ENCODE results near the gene PIP5K1B. TPM values are rescaled to one million over a fixed set of nuclear protein-coding genes. Genes with fewer than 3 reads are reported as not detected.

Gene PIP5K1B
- total and polyA plus RNA-seq, 2 experiments from 2014 or later, result 1.3 to 2.8 TPM

DNA sequence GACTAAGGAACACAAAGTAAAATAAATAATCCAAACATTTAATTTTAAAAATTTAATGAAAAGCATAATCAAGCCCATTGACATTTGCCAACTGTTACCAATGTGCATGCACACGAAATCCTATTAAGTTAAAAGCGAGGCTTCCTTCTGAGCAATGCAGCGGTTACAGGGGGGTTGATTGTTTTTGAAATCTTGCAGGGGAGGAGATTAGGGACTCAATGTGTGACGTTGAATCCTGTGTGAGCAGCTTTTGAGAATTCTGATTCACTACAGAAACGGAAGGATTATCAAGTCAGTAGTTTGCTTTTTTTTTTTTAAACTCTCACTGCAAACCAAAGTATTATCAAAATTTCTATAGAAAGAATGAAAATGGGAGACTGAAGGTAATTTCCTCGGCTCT is 199.4 kb downstream of the PIP5K1B start:
- peaks cover 2% of the 10 kb centered on the region for H3K27me3 Mint-ChIP-seq (ENCODE audit: insufficient read depth, low read depth, poor library complexity)
- DNase-seq (ENCODE audit: low spot score), result no peak
- Histone ChIP-seq H3K36me3 (ENCODE audit: insufficient read depth) (no peaks in the 10 kb centered on the region), H3K79me2 (replicated peaks; ENCODE audit: insufficient read depth) (no peaks in the 10 kb centered on the region), H3K4me2 (no peak overlapping the region), H4K20me1 (replicated peaks; ENCODE audit: insufficient read depth) (no peaks in the 10 kb centered on the region), H3K27me3 (ENCODE audit: insufficient read depth) (no peaks in the 10 kb centered on the region), H3K4me1 (ENCODE audit: insufficient read depth) (peaks cover under 1% of the 10 kb centered on the region; the same call in 1 of the 2 replicates), H3F3A (replicated peaks; ENCODE audit: low read depth) (no peaks in the 10 kb centered on the region), H3K27ac (ENCODE audit: low read depth) (no peak overlapping the region), H3K9me2 (ENCODE audit: insufficient read depth) (peaks cover 4% of the 10 kb centered on the region; the same call in 1 of the 2 replicates), H3K4me3 (no peak overlapping the region), H2AFZ (no peak overlapping the region)
- H3K4me1 Mint-ChIP-seq, result peaks cover 16% of the 10 kb centered on the region
- TF ChIP-seq CTCF (conservative IDR thresholded peaks at IDR 0.05; ENCODE audit: low read depth in 2 of 2), result no peak
- TF ChIP-seq EZH2phosphoT487 (IDR thresholded peaks at IDR 0.05; ENCODE audit: unreplicated experiment), result no peak
- no peak for TF ChIP-seq ETS1 (IDR thresholded peaks at IDR 0.05)
- TF ChIP-seq POLR2AphosphoS5 (IDR thresholded peaks at IDR 0.05; ENCODE audit: low read depth), result no peak
- TF ChIP-seq, protein P1, sequence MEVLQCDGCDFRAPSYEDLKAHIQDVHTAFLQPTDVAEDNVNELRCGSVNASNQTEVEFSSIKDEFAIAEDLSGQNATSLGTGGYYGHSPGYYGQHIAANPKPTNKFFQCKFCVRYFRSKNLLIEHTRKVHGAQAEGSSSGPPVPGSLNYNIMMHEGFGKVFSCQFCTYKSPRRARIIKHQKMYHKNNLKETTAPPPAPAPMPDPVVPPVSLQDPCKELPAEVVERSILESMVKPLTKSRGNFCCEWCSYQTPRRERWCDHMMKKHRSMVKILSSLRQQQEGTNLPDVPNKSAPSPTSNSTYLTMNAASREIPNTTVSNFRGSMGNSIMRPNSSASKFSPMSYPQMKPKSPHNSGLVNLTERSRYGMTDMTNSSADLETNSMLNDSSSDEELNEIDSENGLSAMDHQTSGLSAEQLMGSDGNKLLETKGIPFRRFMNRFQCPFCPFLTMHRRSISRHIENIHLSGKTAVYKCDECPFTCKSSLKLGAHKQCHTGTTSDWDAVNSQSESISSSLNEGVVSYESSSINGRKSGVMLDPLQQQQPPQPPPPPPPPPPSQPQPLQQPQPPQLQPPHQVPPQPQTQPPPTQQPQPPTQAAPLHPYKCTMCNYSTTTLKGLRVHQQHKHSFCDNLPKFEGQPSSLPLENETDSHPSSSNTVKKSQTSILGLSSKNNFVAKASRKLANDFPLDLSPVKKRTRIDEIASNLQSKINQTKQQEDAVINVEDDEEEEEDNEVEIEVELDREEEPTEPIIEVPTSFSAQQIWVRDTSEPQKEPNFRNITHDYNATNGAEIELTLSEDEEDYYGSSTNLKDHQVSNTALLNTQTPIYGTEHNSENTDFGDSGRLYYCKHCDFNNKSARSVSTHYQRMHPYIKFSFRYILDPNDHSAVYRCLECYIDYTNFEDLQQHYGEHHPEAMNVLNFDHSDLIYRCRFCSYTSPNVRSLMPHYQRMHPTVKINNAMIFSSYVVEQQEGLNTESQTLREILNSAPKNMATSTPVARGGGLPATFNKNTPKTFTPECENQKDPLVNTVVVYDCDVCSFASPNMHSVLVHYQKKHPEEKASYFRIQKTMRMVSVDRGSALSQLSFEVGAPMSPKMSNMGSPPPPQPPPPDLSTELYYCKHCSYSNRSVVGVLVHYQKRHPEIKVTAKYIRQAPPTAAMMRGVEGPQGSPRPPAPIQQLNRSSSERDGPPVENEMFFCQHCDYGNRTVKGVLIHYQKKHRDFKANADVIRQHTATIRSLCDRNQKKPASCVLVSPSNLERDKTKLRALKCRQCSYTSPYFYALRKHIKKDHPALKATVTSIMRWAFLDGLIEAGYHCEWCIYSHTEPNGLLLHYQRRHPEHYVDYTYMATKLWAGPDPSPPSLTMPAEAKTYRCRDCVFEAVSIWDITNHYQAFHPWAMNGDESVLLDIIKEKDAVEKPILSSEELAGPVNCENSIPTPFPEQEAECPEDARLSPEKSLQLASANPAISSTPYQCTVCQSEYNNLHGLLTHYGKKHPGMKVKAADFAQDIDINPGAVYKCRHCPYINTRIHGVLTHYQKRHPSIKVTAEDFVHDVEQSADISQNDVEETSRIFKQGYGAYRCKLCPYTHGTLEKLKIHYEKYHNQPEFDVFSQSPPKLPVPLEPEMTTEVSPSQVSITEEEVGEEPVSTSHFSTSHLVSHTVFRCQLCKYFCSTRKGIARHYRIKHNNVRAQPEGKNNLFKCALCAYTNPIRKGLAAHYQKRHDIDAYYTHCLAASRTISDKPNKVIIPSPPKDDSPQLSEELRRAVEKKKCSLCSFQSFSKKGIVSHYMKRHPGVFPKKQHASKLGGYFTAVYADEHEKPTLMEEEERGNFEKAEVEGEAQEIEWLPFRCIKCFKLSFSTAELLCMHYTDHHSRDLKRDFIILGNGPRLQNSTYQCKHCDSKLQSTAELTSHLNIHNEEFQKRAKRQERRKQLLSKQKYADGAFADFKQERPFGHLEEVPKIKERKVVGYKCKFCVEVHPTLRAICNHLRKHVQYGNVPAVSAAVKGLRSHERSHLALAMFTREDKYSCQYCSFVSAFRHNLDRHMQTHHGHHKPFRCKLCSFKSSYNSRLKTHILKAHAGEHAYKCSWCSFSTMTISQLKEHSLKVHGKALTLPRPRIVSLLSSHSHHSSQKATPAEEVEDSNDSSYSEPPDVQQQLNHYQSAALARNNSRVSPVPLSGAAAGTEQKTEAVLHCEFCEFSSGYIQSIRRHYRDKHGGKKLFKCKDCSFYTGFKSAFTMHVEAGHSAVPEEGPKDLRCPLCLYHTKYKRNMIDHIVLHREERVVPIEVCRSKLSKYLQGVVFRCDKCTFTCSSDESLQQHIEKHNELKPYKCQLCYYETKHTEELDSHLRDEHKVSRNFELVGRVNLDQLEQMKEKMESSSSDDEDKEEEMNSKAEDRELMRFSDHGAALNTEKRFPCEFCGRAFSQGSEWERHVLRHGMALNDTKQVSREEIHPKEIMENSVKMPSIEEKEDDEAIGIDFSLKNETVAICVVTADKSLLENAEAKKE (CRISPR knock-in tag; IDR thresholded peaks at IDR 0.05), result no peak
- TF ChIP-seq REST (IDR thresholded peaks at IDR 0.05; ENCODE audit: unreplicated experiment), result no peak
- no peak for TF ChIP-seq EZH2 (IDR thresholded peaks at IDR 0.05; ENCODE audit: low read depth, unreplicated experiment)
- no peak for TF ChIP-seq STAT1 (IDR thresholded peaks at IDR 0.05; ENCODE audit: unreplicated experiment)
- TF ChIP-seq JUNB (IDR thresholded peaks at IDR 0.05; ENCODE audit: unreplicated experiment), result no peak
- TF ChIP-seq ZNF114 (CRISPR knock-in tag; IDR thresholded peaks at IDR 0.05), result no peak
- no peak for TF ChIP-seq NANOG (IDR thresholded peaks at IDR 0.05; ENCODE audit: borderline replicate concordance)
- TF ChIP-seq CREB1 (CRISPR knock-in tag; IDR thresholded peaks at IDR 0.05; ENCODE audit: low read depth), result no peak
- no peak for TF ChIP-seq ZNF331 (CRISPR knock-in tag; IDR thresholded peaks at IDR 0.05; ENCODE audit: low read depth)
- H3K4me3 Mint-ChIP-seq, result no peak overlapping the region
- H3K9me3 Mint-ChIP-seq, result no peaks in the 10 kb centered on the region
- H3K27ac Mint-ChIP-seq, result no peak overlapping the region; the same call in 1 of the 2 replicates
- no peak; the same call in 2 of the 3 replicates for ATAC-seq
- H3K36me3 Mint-ChIP-seq (ENCODE audit: low read depth), result no peaks in the 10 kb centered on the region

All from GM23338 (cell line).